ENCODE results near the gene WDR33.

DNA sequence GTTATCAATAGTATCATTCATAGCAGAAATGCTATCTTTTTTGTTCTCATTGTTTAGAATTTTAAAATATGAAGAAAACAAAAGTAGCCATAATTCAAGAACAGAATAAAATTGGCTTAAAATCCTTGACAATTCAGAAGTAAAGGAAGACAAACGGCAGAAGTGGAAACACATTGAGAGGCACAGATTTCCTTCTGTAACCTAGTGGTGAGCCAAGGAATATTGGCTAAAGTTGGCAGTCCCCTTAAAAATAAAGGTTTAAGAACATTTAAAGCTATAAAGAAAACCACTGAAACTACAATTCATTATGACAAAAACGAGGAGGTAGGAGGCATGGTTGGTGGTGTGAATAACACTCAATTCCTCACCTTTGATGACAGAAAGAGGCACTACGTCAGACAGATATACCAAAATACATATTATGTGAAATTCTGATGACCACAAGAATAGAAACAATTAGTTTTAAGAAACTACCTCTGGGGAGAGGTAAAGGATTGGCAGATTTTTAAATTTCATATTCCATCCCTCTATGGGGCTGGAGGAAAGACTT is 67.4 kb downstream of the WDR33 start:
- TF ChIP-seq, protein P1, sequence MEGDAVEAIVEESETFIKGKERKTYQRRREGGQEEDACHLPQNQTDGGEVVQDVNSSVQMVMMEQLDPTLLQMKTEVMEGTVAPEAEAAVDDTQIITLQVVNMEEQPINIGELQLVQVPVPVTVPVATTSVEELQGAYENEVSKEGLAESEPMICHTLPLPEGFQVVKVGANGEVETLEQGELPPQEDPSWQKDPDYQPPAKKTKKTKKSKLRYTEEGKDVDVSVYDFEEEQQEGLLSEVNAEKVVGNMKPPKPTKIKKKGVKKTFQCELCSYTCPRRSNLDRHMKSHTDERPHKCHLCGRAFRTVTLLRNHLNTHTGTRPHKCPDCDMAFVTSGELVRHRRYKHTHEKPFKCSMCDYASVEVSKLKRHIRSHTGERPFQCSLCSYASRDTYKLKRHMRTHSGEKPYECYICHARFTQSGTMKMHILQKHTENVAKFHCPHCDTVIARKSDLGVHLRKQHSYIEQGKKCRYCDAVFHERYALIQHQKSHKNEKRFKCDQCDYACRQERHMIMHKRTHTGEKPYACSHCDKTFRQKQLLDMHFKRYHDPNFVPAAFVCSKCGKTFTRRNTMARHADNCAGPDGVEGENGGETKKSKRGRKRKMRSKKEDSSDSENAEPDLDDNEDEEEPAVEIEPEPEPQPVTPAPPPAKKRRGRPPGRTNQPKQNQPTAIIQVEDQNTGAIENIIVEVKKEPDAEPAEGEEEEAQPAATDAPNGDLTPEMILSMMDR (IDR thresholded peaks at IDR 0.05), result no peak
- no peak for TF ChIP-seq POLR2A (IDR thresholded peaks at IDR 0.05)
